Activated CD4-positive, alpha-beta T cell treated with anti-CD3 and anti-CD28 coated beads, Interleukin-2, amount 10 ng/mL, durations not matched to agents 24 days and 14 days (primary cell): ENCODE measurements around the gene CAMK1D. TPM values are rescaled to one million over a fixed set of nuclear protein-coding genes. Genes with fewer than 3 reads are reported as not detected.

Experiments used
- DNase-seq: peaks from one replicate; pipeline ENCODE4 v3.0.0; 2022
- H3K27ac Mint-ChIP-seq: one replicate; pipeline ENCODE4 v1.8.0; 2022; ENCODE audit warnings: mild to moderate bottlenecking, mixed read lengths
- H3K27me3 Mint-ChIP-seq: one replicate; pipeline ENCODE4 v1.8.0; 2022; ENCODE audit warnings: mixed read lengths
- H3K36me3 Mint-ChIP-seq: one replicate; pipeline ENCODE4 v1.8.0; 2022; ENCODE audit warnings: low read depth, mild to moderate bottlenecking, mixed read lengths
- H3K4me1 Mint-ChIP-seq: one replicate; pipeline ENCODE4 v1.8.0; 2021; ENCODE audit warnings: mixed read lengths
- H3K4me3 Mint-ChIP-seq: one replicate; pipeline ENCODE4 v1.8.0; 2022; ENCODE audit warnings: mild to moderate bottlenecking, moderate library complexity, mixed read lengths
- H3K9me3 Mint-ChIP-seq: one replicate; pipeline ENCODE4 v1.8.0; 2021; ENCODE audit warnings: mixed read lengths
- intact Hi-C: fragments of 100-400 bp; cut with micrococcal nuclease; formaldehyde crosslinking; loops from one replicate; pipeline ENCODE4 v1.15.1; 2023
- total RNA-seq: library from RNA; stranded (reverse); gene quantifications from 2 replicates; pipeline ENCODE4 v1.2.3, GENCODE V29; 2022

Gene CAMK1D
- total RNA-seq, 1 donor from 2014 or later, result 5.6 TPM

DNA sequence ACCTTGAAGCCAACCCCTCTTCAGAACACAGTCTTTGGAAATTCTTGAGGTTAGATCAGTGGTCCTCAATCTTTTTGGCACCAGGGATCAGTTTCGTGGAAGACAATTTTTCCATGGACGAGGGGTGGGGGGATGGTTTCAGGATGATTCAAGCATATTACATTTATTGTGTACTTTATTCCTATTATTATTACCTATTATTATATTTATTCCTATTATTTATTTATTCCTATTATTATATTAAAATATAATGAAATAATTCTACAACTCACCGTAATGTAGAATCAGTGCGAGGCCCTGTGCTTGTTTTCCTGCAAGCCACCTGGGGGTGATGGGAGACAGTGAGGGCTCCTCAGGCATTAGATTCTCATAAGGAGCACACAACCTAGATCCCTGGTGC lies 17.9 kb downstream of the CAMK1D start:
- H3K36me3 Mint-ChIP-seq, result no peaks in the 10 kb centered on the region
- H3K27ac Mint-ChIP-seq, result no peak overlapping the region
- DNase-seq, result no peak
- H3K4me3 Mint-ChIP-seq, result no peak overlapping the region
- no peaks in the 10 kb centered on the region for H3K9me3 Mint-ChIP-seq
- peaks cover 17% of the 10 kb centered on the region for H3K4me1 Mint-ChIP-seq
- intact Hi-C loops, result loop anchor here (2.0 to 5.0 kb wide), 2 partner anchors 82 to 640 kb away; no protein-coding TSS in a partner anchor
- H3K27me3 Mint-ChIP-seq, result no peaks in the 10 kb centered on the region

DNA sequence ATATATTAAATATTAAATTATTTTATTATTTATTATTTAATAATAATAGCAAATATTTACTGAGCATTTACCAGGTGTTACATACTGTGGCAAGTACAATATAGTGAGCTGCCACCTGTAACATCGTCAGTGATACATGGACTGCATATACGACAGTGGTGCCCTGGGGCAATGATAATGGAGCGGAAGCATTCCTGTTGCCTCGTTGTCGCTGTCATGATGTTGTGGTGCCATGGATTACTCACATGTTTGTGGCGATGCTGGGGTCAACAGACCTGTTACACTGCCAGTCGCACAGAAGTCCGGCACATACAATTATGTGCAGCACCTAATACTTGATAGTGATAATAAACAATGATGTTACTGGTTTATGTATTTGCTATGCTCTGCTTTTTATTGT lies 20.6 kb downstream of the CAMK1D start:
- Mint-ChIP-seq H3K27me3 (no peaks in the 10 kb centered on the region), H3K36me3 (no peaks in the 10 kb centered on the region), H3K4me1 (peaks cover 17% of the 10 kb centered on the region), H3K4me3 (no peak overlapping the region), H3K9me3 (no peaks in the 10 kb centered on the region), H3K27ac (no peak overlapping the region)
- intact Hi-C loops, result loop anchor here (5.0 kb wide), 1 partner anchor 643 kb away; no protein-coding TSS in a partner anchor
- no peak for DNase-seq

GRCh38 chr10:12372846-12373245 lies 23.5 kb downstream of the CAMK1D start:
- Mint-ChIP-seq H3K9me3 (no peaks in the 10 kb centered on the region), H3K27ac (no peak overlapping the region), H3K36me3 (no peaks in the 10 kb centered on the region)

GRCh38 chr10:12375076-12375504 lies 25.7 kb downstream of the CAMK1D start:
- no peak for DNase-seq
- Mint-ChIP-seq H3K27me3 (no peaks in the 10 kb centered on the region), H3K27ac (no peak overlapping the region), H3K4me3 (no peak overlapping the region), H3K9me3 (no peaks in the 10 kb centered on the region), H3K4me1 (no peaks in the 10 kb centered on the region), H3K36me3 (no peaks in the 10 kb centered on the region)
- intact Hi-C loops, result no loop called here

More at GRCh38 chr10:12372846-12373245, 23.5 kb downstream of the CAMK1D start:
- Mint-ChIP-seq H3K4me3 (no peak overlapping the region), H3K4me1 (no peaks in the 10 kb centered on the region), H3K27me3 (no peaks in the 10 kb centered on the region)
- no peak for DNase-seq
- intact Hi-C loops, result no loop called here

DNA sequence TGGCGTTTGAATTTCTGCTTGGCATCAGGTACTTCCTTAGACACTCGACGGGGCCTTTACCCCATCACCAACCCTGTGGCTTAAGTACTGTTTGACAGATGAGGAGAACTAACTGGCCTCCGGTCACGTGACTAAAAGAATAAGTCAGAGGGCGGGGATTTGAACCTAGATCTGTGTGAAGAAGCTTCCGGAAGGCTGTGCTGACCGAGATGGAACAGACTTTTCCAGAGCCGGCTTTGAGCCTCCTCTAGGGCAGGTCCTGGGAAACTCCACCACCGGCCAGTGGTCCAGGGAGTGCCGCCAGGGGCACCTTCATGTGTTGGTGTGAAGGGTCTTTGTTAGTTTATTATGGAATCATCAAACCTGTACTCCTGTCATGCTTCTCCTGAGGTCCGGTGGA lies 26.9 kb downstream of the CAMK1D start:
- Mint-ChIP-seq H3K9me3 (no peaks in the 10 kb centered on the region), H3K36me3 (no peaks in the 10 kb centered on the region), H3K27me3 (no peaks in the 10 kb centered on the region), H3K4me3 (no peak overlapping the region), H3K4me1 (no peaks in the 10 kb centered on the region), H3K27ac (no peak overlapping the region)
- DNase-seq, result no peak
- intact Hi-C loops, result no loop called here

DNA sequence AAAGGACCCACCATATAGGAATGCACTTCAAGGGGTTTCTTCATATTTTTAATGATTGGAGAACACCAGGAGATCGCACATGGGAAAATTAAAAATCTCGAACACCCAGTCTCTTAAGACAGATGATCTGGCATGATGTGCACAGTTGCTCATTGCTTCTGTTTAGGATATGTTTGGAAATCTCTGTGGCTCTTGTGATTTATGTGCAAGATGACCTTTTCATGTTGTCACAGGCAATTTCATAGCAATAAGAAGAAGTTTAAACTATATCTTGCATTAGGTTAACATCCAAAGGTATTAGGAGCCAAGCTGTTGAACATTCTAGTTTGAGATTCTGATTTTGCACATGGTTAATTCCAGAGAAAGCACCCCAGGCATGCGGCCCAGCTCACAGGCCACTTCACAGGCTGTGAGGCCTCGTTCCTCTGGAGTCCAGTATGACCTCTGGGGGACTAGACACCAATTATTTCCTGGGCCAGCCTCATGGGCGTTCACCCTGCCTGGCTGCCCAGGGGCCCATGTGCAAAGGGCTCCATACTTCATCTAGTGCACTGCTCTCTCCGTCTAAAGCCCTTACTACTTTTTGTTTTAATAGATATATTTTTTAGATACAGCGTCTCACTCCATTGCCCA lies 28.4 kb downstream of the CAMK1D start:
- no peak for DNase-seq
- intact Hi-C loops, result no loop called here
- Mint-ChIP-seq H3K27ac (no peak overlapping the region), H3K36me3 (no peaks in the 10 kb centered on the region), H3K27me3 (peaks cover 2% of the 10 kb centered on the region), H3K4me3 (no peak overlapping the region), H3K4me1 (peaks cover 4% of the 10 kb centered on the region), H3K9me3 (no peaks in the 10 kb centered on the region)

- H3K27ac Mint-ChIP-seq, result no peak overlapping the region
- peaks cover 6% of the 10 kb centered on the region for H3K27me3 Mint-ChIP-seq
- H3K9me3 Mint-ChIP-seq, result peaks cover 13% of the 10 kb centered on the region
- H3K4me1 Mint-ChIP-seq, result peaks cover 5% of the 10 kb centered on the region
- no peak overlapping the region for H3K4me3 Mint-ChIP-seq
- no peak for DNase-seq
- intact Hi-C loops, result no loop called here
- H3K36me3 Mint-ChIP-seq, result no peaks in the 10 kb centered on the region
These were observed 31.7 kb downstream of the CAMK1D start for GRCh38 chr10:12380999-12381398.

DNA sequence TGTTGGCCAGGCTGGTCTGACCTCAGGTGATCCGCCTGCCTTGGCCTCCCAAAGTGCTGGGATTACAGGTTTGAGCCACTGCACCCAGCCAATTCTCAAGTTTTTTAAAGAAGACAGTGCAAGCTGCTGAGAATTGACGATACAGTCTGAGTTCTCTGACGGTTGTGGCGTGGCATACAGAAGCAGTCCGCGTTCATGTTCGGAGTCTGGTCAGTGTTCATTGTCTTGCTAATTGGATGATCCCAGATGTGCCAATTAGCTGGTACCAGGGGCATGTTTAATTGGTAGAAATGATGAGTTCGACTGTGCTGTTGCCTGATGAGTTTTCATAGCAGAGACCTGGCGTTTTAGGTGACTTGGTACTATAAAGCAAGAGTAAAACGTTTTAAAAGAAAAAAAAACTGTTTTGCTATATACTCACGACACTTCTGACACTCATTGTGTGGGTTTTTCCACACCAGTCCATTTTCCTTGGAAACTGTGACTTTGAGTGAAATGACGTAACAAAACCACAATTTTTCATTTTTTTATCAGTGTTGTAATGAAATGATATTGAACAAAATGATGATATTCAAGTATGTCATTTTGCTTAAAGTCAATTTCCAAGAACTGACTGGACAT lies 32.3 kb downstream of the CAMK1D start:
- Mint-ChIP-seq H3K9me3 (peaks cover 13% of the 10 kb centered on the region), H3K4me3 (no peak overlapping the region), H3K27ac (no peak overlapping the region), H3K36me3 (no peaks in the 10 kb centered on the region), H3K4me1 (peaks cover 5% of the 10 kb centered on the region), H3K27me3 (peaks cover 6% of the 10 kb centered on the region)
- intact Hi-C loops, result no loop called here
- no peak for DNase-seq

DNA sequence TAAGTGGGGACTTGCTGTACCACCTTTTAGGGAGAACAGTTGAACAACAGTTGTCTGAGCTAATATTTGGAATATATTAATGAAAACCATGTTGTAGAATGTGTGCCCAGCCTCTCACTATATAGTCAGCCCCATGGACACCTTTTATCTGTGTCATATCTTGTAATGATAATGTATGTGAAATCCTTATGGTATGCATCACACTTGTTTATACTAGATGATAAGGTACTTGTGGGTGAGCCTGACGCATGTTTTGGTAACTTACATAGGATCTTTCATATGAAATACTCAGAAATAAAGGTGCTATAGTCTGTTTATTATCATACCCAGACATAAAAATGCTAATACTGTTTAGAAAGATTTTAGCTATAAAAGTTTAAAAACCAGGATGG lies 32.8 kb downstream of the CAMK1D start:
- no peak for DNase-seq
- Mint-ChIP-seq H3K27me3 (peaks cover 6% of the 10 kb centered on the region), H3K27ac (no peak overlapping the region), H3K4me3 (no peak overlapping the region), H3K36me3 (no peaks in the 10 kb centered on the region), H3K4me1 (peaks cover 5% of the 10 kb centered on the region), H3K9me3 (peaks cover 13% of the 10 kb centered on the region)
- intact Hi-C loops, result no loop called here

DNA sequence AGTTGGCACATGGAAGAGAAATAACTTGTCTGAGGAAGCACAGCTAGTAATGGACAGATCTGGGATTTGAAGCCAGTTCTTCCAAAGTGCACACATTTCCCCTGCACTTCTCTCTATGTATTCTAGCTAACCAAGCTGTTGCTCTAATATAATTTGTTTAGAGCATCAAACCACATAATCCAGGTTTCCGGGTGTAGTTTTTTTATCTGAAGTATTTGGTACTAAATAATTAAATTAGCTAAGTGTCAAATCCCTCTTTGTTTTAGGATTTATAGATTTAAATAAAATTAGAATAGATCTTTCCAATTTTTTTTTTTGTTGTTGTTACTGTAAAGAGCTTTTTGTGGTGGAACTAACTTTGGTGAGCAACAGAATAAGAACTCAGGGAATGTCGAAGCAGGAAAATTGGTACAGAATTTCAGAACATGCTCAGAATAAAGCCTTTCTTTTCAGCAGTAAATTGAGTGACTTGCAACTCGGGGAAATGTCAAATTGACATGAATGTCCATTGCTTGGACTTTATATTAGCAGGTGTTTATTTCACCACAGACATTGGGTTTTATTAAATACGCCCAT lies 33.7 kb downstream of the CAMK1D start:
- peaks cover 13% of the 10 kb centered on the region for H3K9me3 Mint-ChIP-seq
- H3K4me1 Mint-ChIP-seq, result peaks cover 5% of the 10 kb centered on the region
- DNase-seq, result no peak
- no peak overlapping the region for H3K4me3 Mint-ChIP-seq
- intact Hi-C loops, result no loop called here
- no peaks in the 10 kb centered on the region for H3K36me3 Mint-ChIP-seq
- H3K27ac Mint-ChIP-seq, result no peak overlapping the region
- peaks cover 6% of the 10 kb centered on the region for H3K27me3 Mint-ChIP-seq

DNA sequence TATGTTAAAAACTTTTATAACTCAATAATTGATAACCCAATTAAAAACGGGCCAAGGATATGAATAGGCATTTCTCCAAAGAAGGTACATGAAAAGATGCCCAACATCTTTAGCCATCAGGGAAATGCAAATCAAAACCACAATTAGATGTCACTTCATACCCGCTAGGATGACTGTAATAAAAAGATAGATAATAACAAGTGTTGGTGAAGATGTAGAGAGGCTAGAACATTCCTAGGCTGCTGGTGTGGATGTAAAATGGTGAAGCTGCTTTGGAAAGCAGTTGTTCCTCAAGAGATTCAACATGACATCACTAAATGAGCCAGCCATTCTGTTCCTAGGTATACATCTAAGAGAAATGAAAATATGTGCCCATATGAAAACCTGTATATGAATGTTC lies 35.6 kb downstream of the CAMK1D start:
- Mint-ChIP-seq H3K9me3 (peaks cover 13% of the 10 kb centered on the region), H3K27me3 (peaks cover 6% of the 10 kb centered on the region), H3K4me3 (no peak overlapping the region), H3K36me3 (no peaks in the 10 kb centered on the region), H3K27ac (no peak overlapping the region), H3K4me1 (peaks cover 6% of the 10 kb centered on the region)
- DNase-seq, result no peak
- intact Hi-C loops, result no loop called here

GRCh38 chr10:12387561-12388210 lies 38.3 kb downstream of the CAMK1D start:
- Mint-ChIP-seq H3K9me3 (peaks cover 13% of the 10 kb centered on the region), H3K36me3 (no peaks in the 10 kb centered on the region), H3K4me3 (no peak overlapping the region), H3K27ac (no peak overlapping the region), H3K27me3 (peaks cover 5% of the 10 kb centered on the region), H3K4me1 (peaks cover 5% of the 10 kb centered on the region)
- intact Hi-C loops, result no loop called here
- DNase-seq, result no peak

GRCh38 chr10:12388671-12389070 lies 39.3 kb downstream of the CAMK1D start:
- H3K36me3 Mint-ChIP-seq, result no peaks in the 10 kb centered on the region
- DNase-seq, result no peak
- intact Hi-C loops, result no loop called here
- H3K27ac Mint-ChIP-seq, result no peak overlapping the region
- peaks cover 1% of the 10 kb centered on the region for H3K27me3 Mint-ChIP-seq
- peaks cover 4% of the 10 kb centered on the region for H3K4me1 Mint-ChIP-seq
- H3K4me3 Mint-ChIP-seq, result no peak overlapping the region
- peaks cover 13% of the 10 kb centered on the region for H3K9me3 Mint-ChIP-seq

GRCh38 chr10:12389154-12389734 lies 39.9 kb downstream of the CAMK1D start:
- DNase-seq, result no peak
- no peak overlapping the region for H3K4me3 Mint-ChIP-seq
- H3K36me3 Mint-ChIP-seq, result no peaks in the 10 kb centered on the region
- H3K27me3 Mint-ChIP-seq, result no peaks in the 10 kb centered on the region
- intact Hi-C loops, result no loop called here
- peaks cover 4% of the 10 kb centered on the region for H3K4me1 Mint-ChIP-seq
- peaks cover 11% of the 10 kb centered on the region for H3K9me3 Mint-ChIP-seq
- H3K27ac Mint-ChIP-seq, result no peak overlapping the region
